NT2/D1 (cell line): ENCODE measurements around the gene SNRPF.

ENCODE experiments used
- SUZ12 ChIP-seq: IDR thresholded peaks from 2 replicates; pipeline ENCODE4 v1.6.1; 2011; ENCODE audit not compliant: insufficient read length, insufficient read depth; ENCODE audit errors: extremely low read depth
- YY1 ChIP-seq: IDR thresholded peaks from 2 replicates; pipeline ENCODE4 v1.6.1; 2011; ENCODE audit not compliant: insufficient read length, insufficient read depth
- ZNF274 ChIP-seq: IDR thresholded peaks from 2 replicates; pipeline ENCODE4 v1.6.1; 2011; ENCODE audit warnings: mild to moderate bottlenecking, low read depth, low read length

- TF ChIP-seq ZNF274 (no peak), SUZ12 (no peak), YY1 (no peak)
Measured at GRCh38 chr12:95880895-95881294, 22.1 kb downstream of the SNRPF start.
